ENCODE results near the gene TMEM74B. TPM values are rescaled to one million over a fixed set of nuclear protein-coding genes. Genes with fewer than 3 reads are reported as not detected.

The TMEM74B gene
- total and polyA plus RNA-seq, 2 donors (not counting 1 experiment from before 2014, with no cell fraction given), result 0.42 to 1.4 TPM

DNA sequence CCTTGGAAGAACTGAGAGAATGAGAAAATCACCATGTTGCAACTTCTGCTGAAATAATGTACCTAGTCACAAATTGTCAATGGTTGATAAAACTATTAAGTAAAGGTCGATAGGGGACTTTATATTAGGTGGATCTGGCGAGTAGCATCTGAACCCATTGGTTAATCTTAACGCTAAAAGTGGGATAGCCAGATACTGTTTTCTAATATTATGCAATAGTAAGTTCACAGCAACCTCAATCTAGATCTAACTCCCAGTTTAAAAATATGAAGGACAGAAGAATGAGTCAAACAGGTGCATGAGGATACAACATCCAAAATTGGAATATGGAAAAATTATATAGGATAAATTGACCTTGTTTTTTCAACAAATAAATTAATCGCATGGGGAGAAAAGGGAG lies 47.5 kb downstream of the TMEM74B start:
- Histone ChIP-seq H3K4me3 (ENCODE audit: control extremely low read depth in 1 of 5, extremely low read depth in 1 of 5, insufficient read depth in 1 of 5, low read depth in 2 of 5, low read length in 4 of 5) (no peak overlapping the region), H3K9me3 (ENCODE audit: control extremely low read depth in 1 of 3, control insufficient read depth in 2 of 3, insufficient read depth in 1 of 3, low read length in 2 of 3) (no peaks in the 10 kb centered on the region), H3K27ac (ENCODE audit: low read length in 2 of 2) (no peak overlapping the region), H3K4me1 (ENCODE audit: control insufficient read depth in 2 of 2, insufficient read depth in 2 of 2, low read length in 2 of 2) (no peaks in the 10 kb centered on the region), H3K27me3 (replicated peaks in 1 of 4; ENCODE audit: control extremely low read depth in 1 of 4, control insufficient read depth in 3 of 4, insufficient read depth in 4 of 4, low read length in 3 of 4) (no peaks in the 10 kb centered on the region), H4K20me1 (ENCODE audit: control insufficient read depth, insufficient read depth, low read length, poor library complexity, severe bottlenecking) (peaks cover 63% of the 10 kb centered on the region), H3K36me3 (replicated peaks in 1 of 2; ENCODE audit: control extremely low read depth in 1 of 2, control insufficient read depth in 1 of 2, extremely low read depth in 1 of 2, insufficient read depth in 2 of 2, low read length in 1 of 2) (peaks cover 14 to 63% of the 10 kb centered on the region in 2 experiments), H3K4me2 (replicated peaks; ENCODE audit: low read depth, low read length, poor library complexity, severe bottlenecking) (no peak overlapping the region), H2AFZ (ENCODE audit: insufficient read depth, low read depth, low read length, poor library complexity, severe bottlenecking) (no peak overlapping the region), H3K79me2 (ENCODE audit: control insufficient read depth, insufficient read depth, low read length) (peaks cover 71% of the 10 kb centered on the region), H3K9ac (ENCODE audit: low read length) (no peak overlapping the region)
- no peaks in the 10 kb centered on the region for H3K9me3 Mint-ChIP-seq (ENCODE audit: insufficient read depth)
- H3K4me1 Mint-ChIP-seq, result peaks cover 7% of the 10 kb centered on the region
- H3K27me3 Mint-ChIP-seq, result no peaks in the 10 kb centered on the region
- DNase-seq (no peak), ATAC-seq (ENCODE audit: low read depth) (no peak)
- H3K4me3 Mint-ChIP-seq, result no peak overlapping the region
- TF ChIP-seq, protein P1, sequence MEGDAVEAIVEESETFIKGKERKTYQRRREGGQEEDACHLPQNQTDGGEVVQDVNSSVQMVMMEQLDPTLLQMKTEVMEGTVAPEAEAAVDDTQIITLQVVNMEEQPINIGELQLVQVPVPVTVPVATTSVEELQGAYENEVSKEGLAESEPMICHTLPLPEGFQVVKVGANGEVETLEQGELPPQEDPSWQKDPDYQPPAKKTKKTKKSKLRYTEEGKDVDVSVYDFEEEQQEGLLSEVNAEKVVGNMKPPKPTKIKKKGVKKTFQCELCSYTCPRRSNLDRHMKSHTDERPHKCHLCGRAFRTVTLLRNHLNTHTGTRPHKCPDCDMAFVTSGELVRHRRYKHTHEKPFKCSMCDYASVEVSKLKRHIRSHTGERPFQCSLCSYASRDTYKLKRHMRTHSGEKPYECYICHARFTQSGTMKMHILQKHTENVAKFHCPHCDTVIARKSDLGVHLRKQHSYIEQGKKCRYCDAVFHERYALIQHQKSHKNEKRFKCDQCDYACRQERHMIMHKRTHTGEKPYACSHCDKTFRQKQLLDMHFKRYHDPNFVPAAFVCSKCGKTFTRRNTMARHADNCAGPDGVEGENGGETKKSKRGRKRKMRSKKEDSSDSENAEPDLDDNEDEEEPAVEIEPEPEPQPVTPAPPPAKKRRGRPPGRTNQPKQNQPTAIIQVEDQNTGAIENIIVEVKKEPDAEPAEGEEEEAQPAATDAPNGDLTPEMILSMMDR (IDR thresholded peaks at IDR 0.05), result no peak
- TF ChIP-seq EZH2 (IDR thresholded peaks at IDR 0.05; ENCODE audit: borderline replicate concordance, insufficient read depth, low read depth, low read length, poor library complexity, severe bottlenecking), result no peak
- H3K27ac Mint-ChIP-seq, result no peak overlapping the region
- intact Hi-C loops (cut with micrococcal nuclease), result no loop called here
- CTCF ChIA-PET, result interaction anchor here (0.6 kb wide), 1 partner anchor 47 kb away, joined by 3 read pairs; no protein-coding TSS in a partner anchor
- POLR2A ChIA-PET, result no interaction called here
- no CpG with 5 or more reads among the region's 4 CpGs for WGBS (ENCODE audit: insufficient coverage)

DNA sequence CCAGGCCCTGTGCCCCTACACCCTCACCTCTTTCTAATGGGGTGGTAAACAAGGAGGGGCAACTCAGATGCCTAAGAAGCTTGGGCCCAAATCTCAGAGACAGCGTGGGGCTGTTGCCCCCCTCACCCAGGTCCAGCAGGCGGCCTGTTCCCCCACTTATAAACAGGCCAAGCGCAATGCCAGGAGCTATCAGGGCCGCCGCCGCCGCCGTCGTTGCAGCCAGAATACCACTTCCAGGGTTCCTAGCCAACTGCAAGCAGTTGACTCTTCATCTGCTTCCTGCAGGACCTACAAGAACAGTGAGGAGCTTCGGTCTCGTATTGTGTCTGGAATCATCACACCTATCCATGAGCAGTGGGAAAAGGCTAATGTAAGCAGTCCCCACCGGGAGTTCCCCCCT lies 49.9 kb downstream of the TMEM74B start:
- POLR2A ChIA-PET, result no interaction called here
- H3K27me3 Mint-ChIP-seq, result no peaks in the 10 kb centered on the region
- WGBS (ENCODE audit: insufficient coverage), result over 99% methylated on average over 12 of the region's 12 CpGs
- Histone ChIP-seq H3K4me3 (ENCODE audit: control extremely low read depth in 1 of 5, extremely low read depth in 1 of 5, insufficient read depth in 1 of 5, low read depth in 2 of 5, low read length in 4 of 5) (no peak overlapping the region), H3K9ac (ENCODE audit: low read length) (no peak overlapping the region), H2AFZ (ENCODE audit: insufficient read depth, low read depth, low read length, poor library complexity, severe bottlenecking) (no peak overlapping the region), H3K9me3 (ENCODE audit: control extremely low read depth in 1 of 3, control insufficient read depth in 2 of 3, insufficient read depth in 1 of 3, low read length in 2 of 3) (no peaks in the 10 kb centered on the region), H4K20me1 (ENCODE audit: control insufficient read depth, insufficient read depth, low read length, poor library complexity, severe bottlenecking) (peaks cover 58% of the 10 kb centered on the region), H3K36me3 (replicated peaks in 1 of 2; ENCODE audit: control extremely low read depth in 1 of 2, control insufficient read depth in 1 of 2, extremely low read depth in 1 of 2, insufficient read depth in 2 of 2, low read length in 1 of 2) (peaks cover 9 to 73% of the 10 kb centered on the region in 2 experiments), H3K27ac (ENCODE audit: low read length in 2 of 2) (no peak overlapping the region), H3K27me3 (replicated peaks in 1 of 4; ENCODE audit: control extremely low read depth in 1 of 4, control insufficient read depth in 3 of 4, insufficient read depth in 4 of 4, low read length in 3 of 4) (no peaks in the 10 kb centered on the region), H3K79me2 (ENCODE audit: control insufficient read depth, insufficient read depth, low read length) (peaks cover 85% of the 10 kb centered on the region), H3K4me1 (ENCODE audit: control insufficient read depth in 2 of 2, insufficient read depth in 2 of 2, low read length in 2 of 2) (peaks cover 8% of the 10 kb centered on the region in 2 donors), H3K4me2 (replicated peaks; ENCODE audit: low read depth, low read length, poor library complexity, severe bottlenecking) (no peak overlapping the region)
- no peak overlapping the region for H3K27ac Mint-ChIP-seq
- peaks cover 21% of the 10 kb centered on the region for H3K4me1 Mint-ChIP-seq
- TF ChIP-seq, protein P1 (IDR thresholded peaks at IDR 0.05), result no peak
- no peak for TF ChIP-seq EZH2 (IDR thresholded peaks at IDR 0.05; ENCODE audit: borderline replicate concordance, insufficient read depth, low read depth, low read length, poor library complexity, severe bottlenecking)
- DNase-seq (no peak), ATAC-seq (ENCODE audit: low read depth) (no peak)
- H3K9me3 Mint-ChIP-seq (ENCODE audit: insufficient read depth), result no peaks in the 10 kb centered on the region
- intact Hi-C loops (cut with micrococcal nuclease), result no loop called here
- no peak overlapping the region for H3K4me3 Mint-ChIP-seq
- CTCF ChIA-PET, result no interaction called here
